HepG2 (cell line): Measurements from ENCODE around the gene CABP4. TPM values are rescaled to one million over a fixed set of nuclear protein-coding genes. Genes with fewer than 3 reads are reported as not detected.
A peak's percentile ranks its signal among the peaks of the same experiment; 100 is the strongest.

Experiments used
- AHR ChIP-seq: IDR thresholded peaks from 2 replicates; pipeline ENCODE4 v1.6.1; 2018; ENCODE audit warnings: missing genetic modification reagents, missing compliant biosample characterization
- DRAP1 ChIP-seq: IDR thresholded peaks from 2 replicates; pipeline ENCODE4 v1.6.1; 2016; ENCODE audit warnings: missing genetic modification reagents, missing compliant biosample characterization
- MTF2 ChIP-seq: sonication (generic); formaldehyde crosslinking; IDR thresholded peaks from 2 replicates; pipeline ENCODE4 v1.5.0; 2020; ENCODE audit warnings: missing genetic modification reagents, borderline replicate concordance
- NFKB2 ChIP-seq: sonication (generic); formaldehyde crosslinking; IDR thresholded peaks from 2 replicates; pipeline ENCODE4 v1.4.0; 2020; ENCODE audit warnings: missing genetic modification reagents, borderline replicate concordance
- NONO ChIP-seq, 2 experiments: fragments of 450-650 bp in 1 of 2; sonication (generic) in 1 of 2; formaldehyde crosslinking in 1 of 2; IDR thresholded peaks in 1 of 2; conservative IDR thresholded peaks in 1 of 2; 2 replicates each; pipeline versions ENCODE4 v1.6.1 to v1.8.0; 2017 to 2022; ENCODE audit warnings: mild to moderate bottlenecking in 1 of 2, missing genetic modification reagents in 1 of 2, moderate library complexity in 1 of 2
- RERE ChIP-seq: IDR thresholded peaks from 2 replicates; pipeline ENCODE4 v1.6.1; 2016; ENCODE audit warnings: low read depth, missing genetic modification reagents, missing compliant biosample characterization
- SMAD3 ChIP-seq: sonication (generic); formaldehyde crosslinking; IDR thresholded peaks from 2 replicates; pipeline ENCODE4 v1.4.0; 2020; ENCODE audit warnings: missing genetic modification reagents
- TARDBP ChIP-seq: sonication (generic); formaldehyde crosslinking; IDR thresholded peaks from 2 replicates; pipeline ENCODE4 v1.8.0; 2022; ENCODE audit warnings: mild to moderate bottlenecking, missing genetic modification reagents
- YEATS2 ChIP-seq: sonication (generic); formaldehyde crosslinking; IDR thresholded peaks from 2 replicates; pipeline ENCODE4 v1.4.0; 2020; ENCODE audit warnings: missing genetic modification reagents, borderline replicate concordance
- YY1 ChIP-seq: IDR thresholded peaks from 2 replicates; pipeline ENCODE4 v1.6.1; 2011; ENCODE audit warnings: low read length, low read depth, moderate library complexity, mild to moderate bottlenecking; ENCODE audit not compliant: insufficient read depth, insufficient replicate concordance
- ZBTB21 ChIP-seq: sonication (generic); formaldehyde crosslinking; IDR thresholded peaks from 2 replicates; pipeline ENCODE4 v1.4.0; 2020; ENCODE audit warnings: missing genetic modification reagents
- ZBTB38 ChIP-seq: sonication (generic); formaldehyde crosslinking; IDR thresholded peaks from 2 replicates; pipeline ENCODE4 v1.5.1; 2020; ENCODE audit warnings: mild to moderate bottlenecking, missing genetic modification reagents
- ZGPAT ChIP-seq: IDR thresholded peaks from 2 replicates; pipeline ENCODE4 v1.6.1; 2016; ENCODE audit warnings: mild to moderate bottlenecking
- ZNF17 ChIP-seq: sonication (generic); formaldehyde crosslinking; IDR thresholded peaks from 2 replicates; pipeline ENCODE4 v1.5.0; 2020; ENCODE audit warnings: mild to moderate bottlenecking, missing genetic modification reagents
- ZNF343 ChIP-seq: sonication (generic); formaldehyde crosslinking; IDR thresholded peaks from 2 replicates; pipeline ENCODE4 v1.4.0; 2020; ENCODE audit warnings: mild to moderate bottlenecking, missing genetic modification reagents
- ZNF569 ChIP-seq: sonication (generic); formaldehyde crosslinking; IDR thresholded peaks from 2 replicates; pipeline ENCODE4 v1.5.0; 2020; ENCODE audit warnings: mild to moderate bottlenecking, missing genetic modification reagents, moderate library complexity, borderline replicate concordance
- ZNF766 ChIP-seq: sonication (generic); formaldehyde crosslinking; IDR thresholded peaks from 2 replicates; pipeline ENCODE4 v1.5.0; 2020; ENCODE audit warnings: missing genetic modification reagents, borderline replicate concordance
- ZNF788 ChIP-seq: sonication (generic); formaldehyde crosslinking; IDR thresholded peaks from 2 replicates; pipeline ENCODE4 v1.5.0; 2020; ENCODE audit warnings: mild to moderate bottlenecking, missing genetic modification reagents, borderline replicate concordance
- ZSCAN29 ChIP-seq: sonication (generic); formaldehyde crosslinking; conservative IDR thresholded peaks from 2 replicates; pipeline ENCODE4 v1.4.0; 2020; ENCODE audit warnings: mild to moderate bottlenecking, missing genetic modification reagents
- polyA plus RNA-seq, 8 experiments: library from polyadenylated mRNA; depleted of rRNA in 3 of 8; stranded (reverse) in 7 of 8; unstranded in 1 of 8; fragments of >200 nt; fragmentation: Illumina TruSeq in 4 of 8; extraction: Trizol in 4 of 8; gene quantifications; 2 replicates each; pipeline versions ENCODE4 v1.2.1 to v1.2.3, GENCODE V29; 2011 to 2016; ENCODE audit warnings: low read depth in 4 of 8, missing spikeins in 1 of 8, mixed read lengths in 1 of 8; ENCODE audit not compliant: insufficient read depth in 1 of 8
- total RNA-seq, 5 experiments: library from RNA; depleted of rRNA; stranded (reverse); fragments of >200 nt; fragmentation: Illumina TruSeq; extraction: Trizol; gene quantifications; 2 replicates each; pipeline ENCODE4 v1.2.3, GENCODE V29; 2016; ENCODE audit warnings: low read depth in 1 of 5
- TF ChIP-seq, protein P1 (sequence below): sonication (generic); formaldehyde crosslinking; IDR thresholded peaks from 2 replicates; pipeline ENCODE4 v1.4.0; 2020; ENCODE audit warnings: missing genetic modification reagents

The CABP4 gene
- total and polyA plus RNA-seq, 2 of the 13 experiments (the other 11 are each of a cell fraction or from before 2014, with no cell fraction given), result not detected

DNA sequence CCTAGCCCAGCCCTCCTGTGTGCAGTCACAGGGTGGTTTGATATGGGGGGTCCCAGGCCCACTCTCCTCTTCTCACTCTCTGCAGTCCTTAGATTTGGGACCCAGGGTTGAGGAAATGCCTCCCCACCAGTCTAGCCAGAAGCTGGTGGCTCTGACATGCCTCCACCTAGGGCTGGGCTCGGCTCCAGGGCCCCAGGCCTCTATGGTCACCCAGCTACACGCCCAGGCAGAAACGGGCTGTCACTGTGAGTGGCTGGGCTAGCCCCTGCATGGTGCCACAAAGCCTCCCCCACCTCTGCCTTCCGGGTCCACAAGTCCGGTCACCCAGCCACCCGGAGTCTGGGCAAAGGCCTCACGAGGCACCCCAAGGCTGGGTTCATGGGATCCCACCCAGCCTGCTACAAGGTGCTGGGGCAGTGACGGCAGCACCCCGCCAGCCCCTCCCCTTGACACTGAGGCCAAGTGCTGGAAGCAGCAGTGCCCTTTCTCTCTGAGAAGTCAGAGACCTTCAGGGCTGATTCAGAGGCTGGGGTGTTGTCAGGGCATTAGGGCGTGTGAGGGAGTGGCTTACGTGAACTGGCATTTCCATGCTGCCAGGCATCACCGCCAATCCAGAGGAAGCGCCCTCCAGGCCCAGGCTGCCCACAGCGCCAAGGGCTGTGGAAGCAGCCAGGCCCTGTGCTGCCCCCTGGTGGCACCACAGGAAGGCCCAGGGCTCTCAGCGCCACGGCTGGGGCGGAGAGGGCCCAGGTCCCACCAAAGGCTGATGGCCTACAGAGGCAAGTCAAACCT lies 50.6 kb downstream of the CABP4 start (continued):
- TF ChIP-seq NFKB2 (CRISPR knock-in tag), result no peak; the same call in 1 of the 2 replicates
- TF ChIP-seq NONO (IDR thresholded peaks at IDR 0.05), result no peak
- 0 out of 2 replicates have a peak, but pooled peaks have one; percentile 69 for TF ChIP-seq NONO (CRISPR knock-in tag; conservative IDR thresholded peaks at IDR 0.05)
- no peak for TF ChIP-seq ZNF569 (CRISPR knock-in tag)
- TF ChIP-seq ZNF766 (CRISPR knock-in tag), result no peak
- TF ChIP-seq ZNF17 (CRISPR knock-in tag), result no peak
- 0 out of 2 replicates have a peak, but pooled peaks have one; percentile 61 for TF ChIP-seq ZNF343 (CRISPR knock-in tag)
- TF ChIP-seq ZGPAT (CRISPR knock-in tag), result peak; percentile 60
- no peak for TF ChIP-seq AHR (CRISPR knock-in tag)
- no peak; the same call in 1 of the 2 replicates for TF ChIP-seq YEATS2
- peak; percentile 81; the same call in 1 of the 2 replicates for TF ChIP-seq ZNF788 (CRISPR knock-in tag)
- 0 out of 2 replicates have a peak, but pooled peaks have one; percentile 31 for TF ChIP-seq SMAD3 (CRISPR knock-in tag)
- peak; percentile 82 for TF ChIP-seq TARDBP
- TF ChIP-seq, protein P1, sequence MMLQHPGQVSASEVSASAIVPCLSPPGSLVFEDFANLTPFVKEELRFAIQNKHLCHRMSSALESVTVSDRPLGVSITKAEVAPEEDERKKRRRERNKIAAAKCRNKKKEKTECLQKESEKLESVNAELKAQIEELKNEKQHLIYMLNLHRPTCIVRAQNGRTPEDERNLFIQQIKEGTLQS (CRISPR knock-in tag), result no peak
- peak; percentile 17; the same call in 1 of the 2 replicates for TF ChIP-seq ZBTB21 (CRISPR knock-in tag)
- TF ChIP-seq ZBTB38, result peak; percentile 56; the same call in 1 of the 2 replicates
- TF ChIP-seq YY1, result peak; percentile 65
- no peak for TF ChIP-seq RERE (CRISPR knock-in tag)
- 0 out of 2 replicates have a peak, but pooled peaks have one; percentile 42 for TF ChIP-seq DRAP1 (CRISPR knock-in tag)
- TF ChIP-seq ZSCAN29, result 0 out of 2 replicates have a peak, but pooled peaks have one; percentile 31
- no peak for TF ChIP-seq MTF2 (CRISPR knock-in tag)
